ENCODE results near the gene STRC.
"Not testable (repeated sequence)": the region's sequence is repeated elsewhere in the genome, so short reads cannot be mapped to it uniquely, and the experiment has no call there.

STRC gene

DNA sequence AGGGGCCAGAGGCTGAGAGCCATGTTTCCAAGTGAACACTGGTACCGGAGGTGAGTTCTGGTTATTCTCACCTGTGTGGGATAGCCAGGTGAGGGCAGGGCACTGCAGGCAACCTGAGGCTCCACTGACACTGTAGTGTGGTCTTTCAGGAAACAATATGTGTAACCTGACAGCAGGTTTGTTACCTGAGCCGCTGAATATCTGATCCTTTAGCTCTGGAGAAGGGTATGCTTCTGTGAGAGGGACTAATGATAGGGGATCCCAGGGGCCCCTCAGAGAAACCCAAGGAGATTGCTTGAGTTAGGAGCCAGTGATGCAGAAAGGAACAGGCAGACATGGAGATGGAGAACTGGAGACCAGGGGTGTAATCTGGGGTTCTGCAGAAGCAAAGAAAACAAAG, at the start of gene STRC:
STRC (minus strand) TSS at position 101 of the 400 bp plus-strand sequence; CDS start at position 23, 78 bp downstream.
- FAIRE-seq; DNase-seq (ENCODE audit: low spot score): not testable (repeated sequence)

DNA sequence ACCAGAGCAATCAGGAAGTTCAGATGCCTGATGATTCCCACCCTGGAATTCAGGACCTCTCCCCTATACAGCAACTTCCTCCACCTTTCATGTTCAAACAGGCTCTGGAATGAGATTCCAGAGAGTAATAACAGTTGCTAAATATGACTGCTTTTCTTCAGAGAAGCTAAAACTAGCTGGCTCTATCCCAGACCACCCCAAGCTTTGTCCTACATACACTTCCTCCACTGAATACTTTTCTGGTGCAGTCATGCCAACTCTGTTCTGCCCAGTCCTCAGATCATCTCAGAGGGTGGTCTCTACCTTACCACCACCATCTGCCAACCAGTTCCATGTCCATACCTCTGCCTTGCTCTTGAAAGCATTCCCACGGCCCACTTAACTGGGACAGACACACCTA, 47.6 kb upstream of the STRC start:
- not testable (repeated sequence) for DNase-seq (ENCODE audit: low spot score); FAIRE-seq

DNA sequence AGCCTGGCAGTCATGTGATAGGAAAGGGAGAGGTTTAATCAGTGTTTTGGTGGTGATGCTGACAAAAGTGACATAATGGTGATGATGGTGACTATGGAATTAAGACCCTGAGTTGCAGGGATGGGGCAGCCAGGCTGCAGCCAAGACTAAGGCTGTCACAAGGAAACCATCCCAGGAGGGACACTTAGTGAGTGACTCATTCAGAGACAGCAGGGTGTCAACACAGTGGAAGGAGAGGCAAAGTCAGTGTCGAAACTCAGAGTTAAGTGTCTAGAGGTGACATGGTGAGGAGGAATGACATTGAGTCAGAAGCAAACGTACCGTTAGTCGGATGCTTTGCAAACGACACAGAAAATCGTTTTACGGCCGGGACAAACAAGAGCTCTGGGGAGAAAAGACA, 44.7 kb upstream of the STRC start:
- DNase-seq (ENCODE audit: low spot score); FAIRE-seq: not testable (repeated sequence)

DNA sequence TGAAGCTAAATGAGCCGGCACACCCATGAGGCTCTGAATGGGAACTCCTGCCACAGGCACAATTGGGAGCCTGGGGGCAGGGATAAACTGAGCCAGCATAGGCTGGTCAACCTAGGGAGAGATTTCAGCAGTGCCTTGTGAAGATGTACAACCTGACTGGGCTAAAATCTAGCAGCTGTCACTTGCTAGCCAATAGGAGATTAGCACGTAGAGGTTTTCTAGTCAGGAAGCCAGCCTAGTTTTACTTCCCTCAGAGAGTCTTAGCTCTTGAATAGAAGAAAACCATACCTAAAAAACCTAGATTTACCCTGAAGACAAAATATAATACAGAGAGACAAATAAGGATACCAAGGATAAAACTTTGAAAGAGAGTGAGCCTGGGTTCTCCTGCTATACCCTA, 43.7 kb upstream of the STRC start:
- not testable (repeated sequence) for DNase-seq (ENCODE audit: low spot score); FAIRE-seq

- FAIRE-seq; DNase-seq (ENCODE audit: low spot score): not testable (repeated sequence)
Observed at GRCh38 chr15:43659727-43660126, 41.1 kb upstream of the STRC start.

DNA sequence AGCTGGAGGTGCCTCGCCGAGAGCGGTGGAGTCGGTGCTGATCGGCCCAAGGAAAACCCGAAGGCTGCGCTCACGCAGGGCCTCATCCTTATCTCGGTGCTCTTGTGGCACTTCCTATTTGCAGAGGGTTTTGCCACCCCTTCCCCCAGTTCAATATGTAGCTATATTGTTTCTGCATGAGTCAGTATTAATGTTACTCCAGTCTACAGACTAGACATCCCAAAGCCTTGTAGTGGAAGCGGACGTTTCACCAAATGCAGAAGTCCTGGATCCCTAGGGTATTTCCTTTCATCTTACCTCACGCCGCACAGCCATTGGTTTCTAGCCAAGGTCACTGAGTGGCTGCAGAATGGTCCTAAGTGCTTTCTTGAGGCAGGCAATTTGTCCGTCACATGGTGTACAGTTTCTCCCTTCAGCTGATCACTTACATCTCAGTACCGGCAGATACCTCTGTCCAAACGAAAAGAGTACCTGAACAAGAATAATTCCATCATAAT, 30.9 kb upstream of the STRC start:
- FAIRE-seq; DNase-seq (ENCODE audit: low spot score): not testable (repeated sequence)

GRCh38 chr15:43648649-43649429, 30.2 kb upstream of the STRC start, which contains the start of gene CATSPER2:
TSS of gene CATSPER2 (minus strand) at chr15:43648844. CDS start at chr15:43648061, 783 bp downstream.
- FAIRE-seq, result no peak

GRCh38 chr15:43638464-43639204, 20.0 kb upstream of the STRC start:
- not testable (repeated sequence) for DNase-seq (ENCODE audit: low spot score); FAIRE-seq

More at GRCh38 chr15:43648649-43649429, 30.2 kb upstream of the STRC start, which contains the start of gene CATSPER2:
- no peak for DNase-seq (ENCODE audit: low spot score)

DNA sequence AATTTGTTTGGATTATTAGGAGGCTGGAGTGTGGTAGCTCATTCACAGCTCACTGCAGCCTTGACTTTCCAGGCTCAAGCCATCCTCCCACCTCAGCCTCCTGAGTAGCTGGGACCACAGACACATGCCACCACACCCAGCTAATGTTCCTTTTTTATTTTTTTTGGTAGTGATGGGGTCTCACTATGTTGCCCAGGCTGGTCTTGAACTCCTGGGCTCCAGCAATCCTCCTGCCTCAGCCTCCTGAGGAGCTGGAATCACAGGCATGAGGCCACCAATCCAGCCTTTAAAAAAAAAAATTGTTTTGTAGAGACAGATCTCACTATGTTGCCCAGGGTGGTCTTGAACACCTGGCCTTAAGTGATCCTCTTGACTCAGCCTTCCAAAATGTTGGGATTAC, 8.3 kb upstream of the STRC start:
- DNase-seq (ENCODE audit: low spot score); FAIRE-seq: not testable (repeated sequence)

- DNase-seq (ENCODE audit: low spot score) (no peak), FAIRE-seq (no peak)
Observed at GRCh38 chr15:43625106-43625505, 6.5 kb upstream of the STRC start.

DNA sequence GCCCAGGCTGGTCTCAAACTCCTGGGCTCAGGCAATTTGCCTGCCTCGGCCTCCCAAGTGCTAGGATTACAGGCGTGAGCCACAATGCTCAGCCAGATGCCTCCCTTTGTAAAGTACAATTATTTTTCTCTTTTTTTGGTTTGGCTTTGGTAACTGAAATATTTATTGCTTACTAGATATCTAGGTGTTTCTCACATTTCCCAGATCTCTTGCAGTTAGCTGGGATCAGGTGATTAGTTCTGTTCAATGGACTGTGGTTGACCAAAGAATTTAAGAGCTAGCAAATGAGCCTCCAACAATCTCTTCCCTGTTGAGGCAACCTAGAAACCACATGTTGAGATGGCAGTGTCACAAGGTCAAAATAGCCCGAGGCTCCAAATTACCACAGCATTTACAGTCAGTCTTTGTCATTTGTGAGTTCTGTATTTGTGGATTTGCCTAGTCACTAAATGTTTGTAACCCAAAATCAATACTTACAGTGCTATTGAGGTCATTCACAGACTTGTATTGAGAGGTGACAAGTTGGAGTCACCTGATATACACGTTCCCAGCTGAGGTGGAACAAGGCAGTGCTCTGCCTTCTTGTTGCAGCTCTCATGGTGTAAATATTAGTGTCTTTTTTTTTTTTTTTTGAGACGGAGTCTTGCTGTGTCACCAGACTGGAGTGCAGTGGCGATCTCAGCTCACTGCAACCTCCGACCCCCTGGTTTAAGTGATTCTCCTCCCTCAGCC, 3.6 kb upstream of the STRC start:
- peak; percentile 50 for FAIRE-seq
- not testable (repeated sequence) for DNase-seq (ENCODE audit: low spot score)

- not testable (repeated sequence) for FAIRE-seq; DNase-seq (ENCODE audit: low spot score)
Observed at GRCh38 chr15:43617750-43618149, 850 bp downstream of the STRC start.

- FAIRE-seq (peak; percentile 39), DNase-seq (ENCODE audit: low spot score) (peak; percentile 30)
Observed at GRCh38 chr15:43602233-43602632, 16.4 kb downstream of the STRC start.

DNA sequence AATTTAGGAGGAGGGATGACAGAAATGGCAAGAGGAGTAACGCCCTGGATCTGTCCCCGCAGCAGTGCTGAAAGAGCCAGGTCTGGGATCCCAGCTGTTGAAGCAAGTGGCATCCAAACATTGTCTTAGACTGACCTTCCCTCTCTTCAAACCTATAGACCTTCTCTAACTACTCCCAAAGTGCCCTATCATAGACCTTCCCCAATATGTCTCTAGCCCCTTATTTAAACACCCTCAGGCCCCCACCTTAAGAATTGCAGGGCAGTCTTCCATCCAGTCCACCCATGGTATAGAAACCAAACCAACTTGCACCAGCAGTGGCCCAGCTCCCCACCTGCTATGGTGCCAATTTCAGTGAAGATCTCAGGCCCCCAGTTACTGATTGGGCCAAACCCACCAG, 18.4 kb downstream of the STRC start:
- DNase-seq (ENCODE audit: low spot score); FAIRE-seq: not testable (repeated sequence)

- DNase-seq (ENCODE audit: low spot score); FAIRE-seq: not testable (repeated sequence)
Observed at GRCh38 chr15:43599131-43599530, 19.5 kb downstream of the STRC start.

- FAIRE-seq; DNase-seq (ENCODE audit: low spot score): not testable (repeated sequence)
Observed at GRCh38 chr15:43593328-43594190, 25.0 kb downstream of the STRC start, which contains the start of gene CKMT1B. TSS of gene CKMT1B (plus strand) at chr15:43594027. CDS start at chr15:43594219, 192 bp downstream.

GRCh38 chr15:43592841-43593240, 25.8 kb downstream of the STRC start:
- not testable (repeated sequence) for FAIRE-seq; DNase-seq (ENCODE audit: low spot score)

DNA sequence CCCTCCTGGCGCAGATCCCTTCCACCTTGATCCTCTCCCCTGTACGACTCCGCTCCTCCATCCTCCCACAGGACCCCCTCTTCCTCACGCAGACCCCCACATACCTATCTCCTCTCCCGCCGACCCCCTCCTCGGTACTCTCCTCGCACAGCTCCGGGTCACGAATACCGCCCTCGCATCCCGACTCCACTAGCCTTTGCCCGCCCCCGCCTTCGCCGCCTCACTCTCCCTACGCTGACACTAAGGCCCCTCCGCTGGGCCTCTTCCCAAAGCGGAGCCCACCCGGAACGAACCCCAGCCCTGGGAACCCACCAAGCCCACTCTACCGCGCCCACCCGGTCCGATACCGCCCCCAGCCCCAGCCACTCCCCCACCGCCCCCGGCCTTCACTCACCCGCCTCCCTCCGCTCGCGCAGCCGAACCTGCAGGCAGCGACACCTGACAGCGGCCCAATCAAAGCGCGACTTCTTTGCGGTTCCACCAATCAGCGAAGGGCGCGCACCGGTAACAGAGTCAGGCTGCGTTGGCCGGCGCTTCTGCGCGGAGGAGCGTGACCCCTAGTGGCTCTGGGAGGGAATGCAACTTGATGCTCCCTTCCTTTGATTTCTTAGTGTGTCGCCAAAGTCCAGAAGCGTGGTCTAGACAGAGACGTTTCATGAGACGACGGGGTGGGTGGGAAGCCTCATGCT, 28.7 kb downstream of the STRC start, which contains the start of gene PPIP5K1:
PPIP5K1 (minus strand) TSS at position 431 of the 689 bp plus-strand sequence. CDS start 5,704 bp downstream, outside the sequence.
- DNase-seq (ENCODE audit: low spot score), result not testable (repeated sequence)
- peak; percentile 84 for FAIRE-seq

- DNase-seq (ENCODE audit: low spot score); FAIRE-seq: not testable (repeated sequence)
Observed at GRCh38 chr15:43574607-43575006, 44.0 kb downstream of the STRC start.
